Motor neuron (in vitro differentiated cells): ENCODE measurements around the gene OBI1. TPM values are rescaled to one million over a fixed set of nuclear protein-coding genes. Genes with fewer than 3 reads are reported as not detected.

Experiments used
- ATAC-seq, 8 experiments: fragments of 200-7000 bp; cut with Tn5 transposase; replicated peaks in 6 of 8; 2 replicates each; pipeline ENCODE4 v1.8.0; 2021; ENCODE audit warnings: mild to moderate bottlenecking in 8 of 8, moderate library complexity in 8 of 8
- H3K27ac ChIP-seq, 2 donors: fragments of 250-450 bp; sonication (Bioruptor Pico); 2 replicates each; pipeline ENCODE4 v1.9.0; 2021; ENCODE audit warnings: antibody characterized with exemption in 2 of 2, mild to moderate bottlenecking in 2 of 2, moderate library complexity in 1 of 2
- H3K4me1 ChIP-seq, 2 donors: fragments of 250-450 bp; sonication (Bioruptor Pico); replicated peaks in 1 of 2; 2 replicates each; pipeline ENCODE4 v1.6.1; 2021; ENCODE audit warnings: antibody characterized with exemption in 2 of 2, mild to moderate bottlenecking in 2 of 2, moderate library complexity in 1 of 2
- H3K4me3 ChIP-seq, 5 donors: fragments of 250-450 bp; sonication (Bioruptor Pico); 2 replicates each; pipeline ENCODE4 v1.9.0; 2021; ENCODE audit warnings: antibody characterized with exemption in 5 of 5, mild to moderate bottlenecking in 5 of 5, moderate library complexity in 4 of 5
- WGBS, 10 experiments: fragments of 450-650 bp; shearing (Covaris generic); methylation state at CpG; one replicate each; pipeline ENCODE4 v1.0.0; 2022; 5-methylcytosine and 5-hydroxymethylcytosine counted together
- in situ Hi-C, 9 experiments: fragments of 400-800 bp; cut with MboI; loops; one replicate each; pipeline ENCODE4 v1.15.0; 2021; ENCODE audit warnings: low sequenced_read_pairs in 9 of 9, low pct_unique_long_range_greater_than_20kb in 2 of 9; ENCODE audit not compliant: unreplicated experiment in 9 of 9
- total RNA-seq, 8 experiments: library from RNA; unstranded; fragments of 300-600 nt; gene quantifications; 2 replicates each; pipeline versions ENCODE4 v1.2.3 to v1.2.4, GENCODE V29; 2022

Gene OBI1
- total RNA-seq, 8 experiments from 2014 or later = 10.1 to 27.4 (median 22.5) TPM

DNA sequence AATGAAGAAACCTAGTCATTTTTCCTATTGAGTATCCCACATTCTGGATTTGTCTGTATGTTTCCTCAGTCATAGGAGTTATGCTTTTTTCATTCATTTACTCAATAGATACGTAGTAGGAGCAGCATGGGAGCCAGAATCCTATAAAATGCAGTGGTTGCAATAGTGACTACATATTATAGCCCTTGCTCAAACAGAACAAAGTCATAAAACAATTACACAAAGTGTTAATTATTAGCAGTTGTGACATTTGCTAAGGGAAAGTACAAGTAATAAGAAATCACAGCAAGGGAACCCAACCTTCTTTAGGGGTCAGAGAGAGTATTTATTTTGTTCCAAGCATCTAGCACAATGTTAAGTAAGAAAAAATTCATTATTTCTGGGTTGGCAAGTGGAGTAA, 27.9 kb downstream of the OBI1 start:
- H3K4me1 ChIP-seq = no peaks in the 10 kb centered on the region
- H3K27ac ChIP-seq = no peak overlapping the region
- no peak for ATAC-seq
- in situ Hi-C loops = no loop called here
- WGBS, 10 experiments = 80 to 100% (median 100%) methylated on average over 1 of the region's 1 CpG; no CpG with 5 or more reads in 3 of the 10 experiments
- H3K4me3 ChIP-seq = no peak overlapping the region

- Histone ChIP-seq H3K4me3 (no peak overlapping the region), H3K27ac (no peak overlapping the region), H3K4me1 (no peaks in the 10 kb centered on the region)
- in situ Hi-C loops = no loop called here
- no peak for ATAC-seq
- WGBS, 10 experiments = 40 to 90% (median 85%) methylated on average over 1 of the region's 1 CpG; no CpG with 5 or more reads in 6 of the 10 experiments
These were observed 28.4 kb downstream of the OBI1 start for GRCh38 chr13:78630511-78630910.

- H3K4me3 ChIP-seq = no peak overlapping the region
- in situ Hi-C loops = no loop called here
- no peak overlapping the region for H3K27ac ChIP-seq
- no peak for ATAC-seq
- 78 to 100% (median 100%) methylated on average over 1 to 2 of the region's 2 CpGs; no CpG with 5 or more reads in 1 of the 10 experiments for WGBS, 10 experiments
- no peaks in the 10 kb centered on the region for H3K4me1 ChIP-seq
These were observed 33.6 kb downstream of the OBI1 start for GRCh38 chr13:78625384-78625783.

DNA sequence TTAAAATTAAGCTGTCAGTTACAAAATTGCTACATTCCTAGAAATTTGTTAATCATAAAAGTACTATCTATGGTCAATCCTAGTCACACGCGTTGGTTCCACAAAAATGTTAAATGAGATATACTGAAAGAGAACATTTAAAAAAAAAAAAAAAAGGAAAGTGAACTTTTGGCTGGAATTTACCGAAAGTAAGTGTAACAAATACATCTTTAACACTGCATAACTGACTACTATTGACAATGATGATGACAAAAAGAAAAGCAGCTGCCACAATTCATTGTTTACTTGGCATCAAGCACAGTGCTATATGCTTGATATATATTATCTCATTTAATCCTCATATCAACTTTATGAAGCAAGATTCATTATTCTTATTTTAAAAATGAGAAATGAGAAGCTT, 35.8 kb downstream of the OBI1 start:
- in situ Hi-C loops = no loop called here
- Histone ChIP-seq H3K4me3 (no peak overlapping the region), H3K4me1 (no peaks in the 10 kb centered on the region), H3K27ac (no peak overlapping the region)
- no peak for ATAC-seq
- 87 to 100% (median 99%) methylated on average over 1 to 3 of the region's 3 CpGs for WGBS, 10 experiments

DNA sequence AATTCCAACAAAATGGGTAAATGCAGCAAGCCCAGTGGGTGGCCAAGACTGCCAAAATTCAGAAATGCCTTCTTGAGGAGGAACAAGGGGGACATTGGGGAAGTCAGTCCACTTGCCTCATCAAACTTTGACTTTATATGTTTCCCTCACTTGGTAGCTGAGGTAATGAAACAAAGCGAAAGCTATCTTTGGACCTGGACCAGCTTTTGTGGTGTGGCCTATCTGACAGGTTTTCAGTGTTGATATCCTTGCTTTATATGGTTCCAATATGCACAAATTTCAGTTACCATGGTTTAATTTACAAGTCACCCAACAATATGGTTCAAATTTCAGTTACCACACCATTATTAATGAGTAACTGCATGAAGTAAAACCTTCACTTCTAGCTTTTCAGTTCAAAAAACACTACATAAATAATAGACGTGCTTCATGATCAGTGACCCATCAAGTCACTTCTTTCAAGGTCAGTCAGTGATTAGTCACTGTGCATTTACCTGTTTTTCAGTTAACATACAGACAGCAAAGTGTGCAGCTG, 38.0 kb downstream of the OBI1 start:
- Histone ChIP-seq H3K27ac (no peak overlapping the region), H3K4me1 (no peaks in the 10 kb centered on the region), H3K4me3 (no peak overlapping the region)
- in situ Hi-C loops = no loop called here
- no peak for ATAC-seq
- WGBS, 10 experiments = 71 to 100% (median 93%) methylated on average over 1 to 2 of the region's 2 CpGs; no CpG with 5 or more reads in 1 of the 10 experiments

DNA sequence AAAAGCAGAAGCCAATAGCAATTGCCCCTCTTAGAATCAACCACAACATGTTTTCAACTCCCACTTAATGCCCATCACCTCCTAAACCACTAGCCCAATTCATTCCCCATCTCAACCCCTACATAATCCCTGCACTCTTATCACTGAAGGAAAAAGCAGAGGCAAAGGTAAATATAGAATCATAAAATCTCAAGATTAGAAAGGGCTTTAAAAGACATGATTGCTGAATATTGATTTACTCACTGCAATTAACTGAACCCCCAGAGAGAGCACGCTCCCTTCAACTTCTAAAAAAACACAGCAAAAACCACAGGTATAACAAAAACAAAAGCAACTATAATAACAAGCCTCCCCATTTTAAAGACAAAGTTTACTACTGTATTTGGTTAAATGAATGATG, 40.5 kb downstream of the OBI1 start:
- 86 to 100% (median 100%) methylated on average over 1 of the region's 1 CpG; no CpG with 5 or more reads in 3 of the 10 experiments for WGBS, 10 experiments

DNA sequence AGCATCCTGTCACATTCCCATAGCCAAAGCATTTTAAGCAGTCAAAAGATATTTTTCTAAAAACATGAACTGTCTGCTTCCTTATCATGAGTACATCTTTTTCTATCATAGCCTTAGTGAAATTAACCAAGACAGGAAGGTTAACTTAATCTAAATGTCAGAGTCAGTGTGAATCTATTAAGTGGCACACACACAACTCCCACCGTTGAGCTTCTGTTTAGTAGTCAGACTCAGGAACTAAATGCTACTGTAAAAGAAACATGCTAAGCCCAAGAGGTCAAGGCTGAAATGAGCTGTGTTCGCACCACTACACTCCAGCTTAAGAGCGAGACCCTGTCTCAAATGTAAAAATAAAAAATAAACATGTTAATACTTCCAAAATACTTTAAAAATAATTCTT, 47.9 kb downstream of the OBI1 start:
- ATAC-seq = no peak
- in situ Hi-C loops = no loop called here
- H3K27ac ChIP-seq = no peak overlapping the region
- 38 to 100% (median 77%) methylated on average over 1 to 3 of the region's 3 CpGs; no CpG with 5 or more reads in 2 of the 10 experiments for WGBS, 10 experiments
- H3K4me3 ChIP-seq = no peak overlapping the region
- peaks cover 6 to 8% of the 10 kb centered on the region in 2 donors for H3K4me1 ChIP-seq

More for the DNA sequence above, 40.5 kb downstream of the OBI1 start:
- in situ Hi-C loops = no loop called here
- Histone ChIP-seq H3K4me3 (no peak overlapping the region), H3K27ac (no peak overlapping the region), H3K4me1 (no peaks in the 10 kb centered on the region)
- ATAC-seq = no peak

DNA sequence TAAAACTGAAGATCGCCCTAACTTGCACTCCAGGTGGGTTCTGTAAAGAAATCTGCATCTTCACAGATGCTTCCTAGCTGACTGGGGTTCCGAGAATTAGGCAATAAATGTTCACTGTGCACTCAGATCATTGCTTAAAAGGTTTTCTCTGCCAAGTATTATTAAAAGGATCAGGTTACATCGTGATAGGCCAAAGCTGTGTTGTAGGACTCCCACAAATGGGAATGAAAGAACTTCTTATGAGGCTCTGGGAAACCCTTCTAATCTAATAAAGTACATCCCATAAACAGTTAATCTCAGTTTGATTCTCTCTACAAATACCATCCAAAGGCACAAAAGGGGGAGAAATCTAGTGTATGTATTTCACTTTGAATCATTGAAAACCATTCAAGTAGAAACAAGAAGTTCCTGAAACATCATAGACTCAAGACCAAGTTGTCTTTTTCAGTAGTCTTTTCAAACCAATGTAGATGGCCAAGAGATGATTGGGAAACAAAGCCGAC, 48.5 kb downstream of the OBI1 start:
- Histone ChIP-seq H3K4me3 (no peak overlapping the region), H3K4me1 (peaks cover 6 to 8% of the 10 kb centered on the region in 2 donors), H3K27ac (no peak overlapping the region)
- 8 to 79% (median 41%) methylated on average over 1 to 4 of the region's 4 CpGs for WGBS, 10 experiments
- ATAC-seq = no peak
- in situ Hi-C loops = no loop called here

GRCh38 chr13:78609464-78610205, 49.3 kb downstream of the OBI1 start:
- ATAC-seq = peak; percentile 56 to 75 (median 67)
- no peak overlapping the region for H3K27ac ChIP-seq
- peak overlapping the region in 4 of 5 donors; percentile 9 to 23 (median 20) for H3K4me3 ChIP-seq
- peaks cover 6 to 8% of the 10 kb centered on the region in 2 donors for H3K4me1 ChIP-seq
- WGBS, 10 experiments = 7 to 83% (median 39%) methylated on average over 1 to 6 of the region's 33 CpGs; no CpG with 5 or more reads in 3 of the 10 experiments
- in situ Hi-C loops = no loop called here

GRCh38 chr13:78608688-78609463, 50.1 kb downstream of the OBI1 start:
- no peak overlapping the region for H3K27ac ChIP-seq
- peaks cover 8 to 10% of the 10 kb centered on the region in 2 donors for H3K4me1 ChIP-seq
- 0 to 3% (median 1%) methylated on average over 4 to 31 of the region's 54 CpGs; no CpG with 5 or more reads in 3 of the 10 experiments for WGBS, 10 experiments
- peak overlapping the region in 4 of 5 donors; percentile 9 to 23 (median 20) for H3K4me3 ChIP-seq
- in situ Hi-C loops = no loop called here
- peak in 7 of 8 experiments; percentile 31 to 48 (median 40) for ATAC-seq

DNA sequence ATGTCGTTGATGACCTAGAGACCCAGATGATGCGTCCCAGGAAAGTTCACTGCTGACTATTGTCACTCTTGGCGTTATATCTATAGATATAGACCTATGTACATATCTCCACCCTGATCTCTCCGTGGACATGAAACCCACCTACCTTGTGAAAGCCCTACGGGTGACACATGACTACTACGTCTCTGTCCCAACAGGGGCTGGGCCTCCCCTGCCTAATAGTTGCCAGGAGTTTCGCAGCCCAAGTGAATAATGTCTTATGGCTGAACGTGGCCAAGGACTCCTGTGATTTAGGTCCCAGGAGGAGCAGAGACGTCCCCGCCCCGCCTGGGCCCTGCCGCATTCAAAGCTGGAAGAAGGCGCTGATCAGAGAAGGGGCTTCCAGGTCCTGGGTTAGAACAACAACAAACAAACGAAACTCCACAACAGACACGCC, 50.7 kb downstream of the OBI1 start:
- in situ Hi-C loops = no loop called here
- Histone ChIP-seq H3K4me1 (peaks cover 8 to 11% of the 10 kb centered on the region in 2 donors), H3K27ac (no peak overlapping the region), H3K4me3 (peak overlapping the region in 1 of 5 donors; percentile 23)
- no peak for ATAC-seq
- WGBS, 10 experiments = 0 to 34% (median 20%) methylated on average over 1 to 4 of the region's 15 CpGs; no CpG with 5 or more reads in 2 of the 10 experiments

GRCh38 chr13:78607409-78608251, 51.3 kb downstream of the OBI1 start:
- in situ Hi-C loops = no loop called here
- no peak for ATAC-seq
- 0 to 36% (median 8%) methylated on average over 5 to 20 of the region's 42 CpGs; no CpG with 5 or more reads in 2 of the 10 experiments for WGBS, 10 experiments
- H3K4me1 ChIP-seq = peaks cover 8 to 11% of the 10 kb centered on the region in 2 donors
- H3K27ac ChIP-seq = no peak overlapping the region
- no peak overlapping the region for H3K4me3 ChIP-seq
